Mucosa of descending colon (tissue), 3 donors: ENCODE results near the gene BIRC2. TPM values are rescaled to one million over a fixed set of nuclear protein-coding genes. Genes with fewer than 3 reads are reported as not detected.
A peak's percentile ranks its signal among the peaks of the same experiment; 100 is the strongest.

ENCODE experiments used
- ATAC-seq: fragments of 200-7000 bp; cut with Tn5 transposase; one replicate; pipeline ENCODE4 v1.9.1; 2020; ENCODE audit warnings: mild to moderate bottlenecking, moderate library complexity
- DNase-seq, 3 donors: peaks; one replicate each; pipeline ENCODE4 v3.0.0-alpha.2; 2020
- H3K36me3 ChIP-seq: fragments of 200-600 bp; one replicate; pipeline ENCODE4 v1.8.0; 2021; ENCODE audit warnings: low read depth, mild to moderate bottlenecking
- H3K4me1 ChIP-seq: fragments of 200-600 bp; one replicate; pipeline ENCODE4 v1.8.0; 2021; ENCODE audit warnings: low read depth, mild to moderate bottlenecking
- H3K4me3 ChIP-seq: fragments of 200-600 bp; one replicate; pipeline ENCODE4 v1.8.0; 2021; ENCODE audit warnings: mild to moderate bottlenecking
- H3K9me3 ChIP-seq: fragments of 200-600 bp; one replicate; pipeline ENCODE4 v1.8.0; 2021; ENCODE audit warnings: mild to moderate bottlenecking
- CTCF ChIP-seq: fragments of 200-600 bp; IDR thresholded peaks from one replicate; pipeline ENCODE4 v1.8.0; 2022; ENCODE audit warnings: antibody characterized with exemption, mild to moderate bottlenecking
- intact Hi-C, 2 donors: fragments of 100-400 bp; cut with DNase I in 1 of 2; cut with micrococcal nuclease in 1 of 2; formaldehyde crosslinking; loops; one replicate each; pipeline versions ENCODE4 v1.11.0 to v1.11.1; 2022; cut with DNase I, micrococcal nuclease
- total RNA-seq, 3 donors: library from RNA; stranded (reverse); fragmentation: NEBNext Ultra II Directional in 2 of 3; extraction: Animal tissue kit (Norgen Biotek cat#: 25700) in 2 of 3; gene quantifications; one replicate each; pipeline versions ENCODE4 v1.2.1 to v1.2.4, GENCODE V29; 2021 to 2023
- donor health status: DM: no; HTN: no; CAD: no; lungs with moderate emphysema.
- donor health status: DM: no; HTN: no; CAD: no.
- donor health status: DM: no; HTN: yes; CAD: no.

Gene BIRC2
- total RNA-seq, 3 donors from 2014 or later, result 42.8 to 55.0 (median 45.2) TPM

GRCh38 chr11:102313238-102313940 is 33.6 kb upstream of the BIRC2 start:
- TF ChIP-seq CTCF, result no peak
- intact Hi-C loops, result no loop called here
- peaks cover 8% of the 10 kb centered on the region for H3K4me1 ChIP-seq
- no peak overlapping the region for H3K4me3 ChIP-seq
- H3K36me3 ChIP-seq, result no peaks in the 10 kb centered on the region
- ATAC-seq (no peak), DNase-seq (no peak)
- H3K9me3 ChIP-seq, result no peaks in the 10 kb centered on the region

- ATAC-seq, result no peak
- peaks cover 8% of the 10 kb centered on the region for H3K4me1 ChIP-seq
- intact Hi-C loops, result no loop called here
Observed at GRCh38 chr11:102314784-102315183, 32.2 kb upstream of the BIRC2 start.

GRCh38 chr11:102316346-102316904 is 30.6 kb upstream of the BIRC2 start:
- intact Hi-C loops, result no loop called here
- Histone ChIP-seq H3K4me3 (no peak overlapping the region), H3K4me1 (peaks cover 12% of the 10 kb centered on the region)

More at GRCh38 chr11:102314784-102315183, 32.2 kb upstream of the BIRC2 start:
- Histone ChIP-seq H3K4me3 (no peak overlapping the region), H3K36me3 (no peaks in the 10 kb centered on the region), H3K9me3 (no peaks in the 10 kb centered on the region)
- TF ChIP-seq CTCF, result no peak
- DNase-seq, result no peak

GRCh38 chr11:102317099-102317767 is 29.8 kb upstream of the BIRC2 start, which contains the start of gene BIRC3:
TSS of gene BIRC3 (plus strand) at chr11:102317484. CDS start at chr11:102324510, 7,026 bp downstream.
- H3K4me3 ChIP-seq, result peak within 1 kb of the TSS; percentile 14
- H3K36me3 ChIP-seq, result no peaks in the 10 kb centered on the region
- intact Hi-C loops, result no loop called here
- peak; percentile 33 for TF ChIP-seq CTCF
- DNase-seq (peak; percentile 89 to 96 (median 91)), ATAC-seq (peak; percentile 93)
- peaks cover 7% of the 10 kb centered on the region for H3K4me1 ChIP-seq
- H3K9me3 ChIP-seq, result no peaks in the 10 kb centered on the region

More at GRCh38 chr11:102316346-102316904, 30.6 kb upstream of the BIRC2 start:
- no peaks in the 10 kb centered on the region for H3K9me3 ChIP-seq
- ATAC-seq (no peak), DNase-seq (no peak)
- H3K36me3 ChIP-seq, result no peaks in the 10 kb centered on the region
- no peak for TF ChIP-seq CTCF

GRCh38 chr11:102317768-102318103 is 29.3 kb upstream of the BIRC2 start:
- Histone ChIP-seq H3K4me1 (peaks cover 4% of the 10 kb centered on the region), H3K36me3 (no peaks in the 10 kb centered on the region), H3K9me3 (no peaks in the 10 kb centered on the region), H3K4me3 (peak overlapping the region; percentile 14)
- ATAC-seq (peak; percentile 38), DNase-seq (no peak)
- TF ChIP-seq CTCF, result no peak
- intact Hi-C loops, result no loop called here
